Glutamatergic neuron (in vitro differentiated cells): ENCODE data around the gene TBC1D22A. TPM values are rescaled to one million over a fixed set of nuclear protein-coding genes. Genes with fewer than 3 reads are reported as not detected.

Source experiments
- DNase-seq: peaks from one replicate; pipeline ENCODE4 v3.0.0; 2022
- H3K27ac Mint-ChIP-seq: one replicate; pipeline ENCODE4 v1.8.0; 2020; ENCODE audit warnings: mild to moderate bottlenecking, mixed read lengths, inconsistent platforms; ENCODE audit not compliant: unreplicated experiment
- H3K27me3 Mint-ChIP-seq: one replicate; pipeline ENCODE4 v1.8.0; 2020; ENCODE audit warnings: mild to moderate bottlenecking, moderate library complexity, mixed read lengths, inconsistent platforms; ENCODE audit not compliant: unreplicated experiment
- H3K36me3 Mint-ChIP-seq: one replicate; pipeline ENCODE4 v1.8.0; 2020; ENCODE audit warnings: mild to moderate bottlenecking, mixed read lengths, inconsistent platforms; ENCODE audit not compliant: unreplicated experiment
- H3K4me1 Mint-ChIP-seq: one replicate; pipeline ENCODE4 v1.8.0; 2020; ENCODE audit warnings: mild to moderate bottlenecking, low read depth, mixed read lengths, inconsistent platforms; ENCODE audit not compliant: unreplicated experiment
- H3K4me3 Mint-ChIP-seq: one replicate; pipeline ENCODE4 v1.8.0; 2020; ENCODE audit warnings: mild to moderate bottlenecking, mixed read lengths, inconsistent platforms; ENCODE audit not compliant: unreplicated experiment
- H3K9me3 Mint-ChIP-seq: one replicate; pipeline ENCODE4 v1.8.0; 2020; ENCODE audit warnings: mild to moderate bottlenecking, moderate library complexity, mixed read lengths, inconsistent platforms; ENCODE audit not compliant: unreplicated experiment
- CTCF ChIP-seq: fragments of 200-600 bp; sonication (generic); IDR thresholded peaks from one replicate; pipeline ENCODE4 v1.5.0; 2021; ENCODE audit not compliant: partially characterized antibody, unreplicated experiment
- total RNA-seq: library from RNA; stranded (reverse); fragmentation: NEBNext Ultra II Directional; extraction: Animal tissue kit (Norgen Biotek cat#: 25700); gene quantifications from one replicate; pipeline ENCODE4 v1.2.1, GENCODE V29; 2021; ENCODE audit not compliant: unreplicated experiment

Gene TBC1D22A
- total RNA-seq, 1 donor from 2014 or later, result 23.0 TPM

- no peak for DNase-seq
- peak overlapping the region; percentile 26 for H3K27ac Mint-ChIP-seq
- TF ChIP-seq CTCF, result no peak
- peaks cover 4% of the 10 kb centered on the region for H3K27me3 Mint-ChIP-seq
- H3K9me3 Mint-ChIP-seq, result peaks cover 2% of the 10 kb centered on the region
- H3K4me1 Mint-ChIP-seq, result peaks cover 39% of the 10 kb centered on the region
- H3K4me3 Mint-ChIP-seq, result no peak overlapping the region
- H3K36me3 Mint-ChIP-seq, result peaks cover 8% of the 10 kb centered on the region
These were observed 324.3 kb downstream of the TBC1D22A start for GRCh38 chr22:47086596-47087248.

GRCh38 chr22:47088480-47089158, 326.2 kb downstream of the TBC1D22A start:
- Mint-ChIP-seq H3K27ac (no peak overlapping the region), H3K36me3 (peaks cover 16% of the 10 kb centered on the region), H3K9me3 (peaks cover 7% of the 10 kb centered on the region), H3K4me3 (no peak overlapping the region), H3K4me1 (peaks cover 37% of the 10 kb centered on the region), H3K27me3 (peaks cover 4% of the 10 kb centered on the region)
- no peak for DNase-seq
- TF ChIP-seq CTCF, result no peak

GRCh38 chr22:47089374-47089773, 326.9 kb downstream of the TBC1D22A start:
- peaks cover 4% of the 10 kb centered on the region for H3K27me3 Mint-ChIP-seq
- H3K27ac Mint-ChIP-seq, result no peak overlapping the region
- H3K36me3 Mint-ChIP-seq, result peaks cover 23% of the 10 kb centered on the region
- no peak overlapping the region for H3K4me3 Mint-ChIP-seq
- no peak for TF ChIP-seq CTCF
- no peak for DNase-seq
- peaks cover 33% of the 10 kb centered on the region for H3K4me1 Mint-ChIP-seq
- H3K9me3 Mint-ChIP-seq, result peaks cover 10% of the 10 kb centered on the region

GRCh38 chr22:47089796-47090460, 327.5 kb downstream of the TBC1D22A start:
- no peak for DNase-seq
- no peak for TF ChIP-seq CTCF
- Mint-ChIP-seq H3K36me3 (peaks cover 25% of the 10 kb centered on the region), H3K4me3 (peak overlapping the region; percentile 39), H3K27ac (no peak overlapping the region), H3K9me3 (peaks cover 11% of the 10 kb centered on the region), H3K4me1 (peaks cover 33% of the 10 kb centered on the region), H3K27me3 (peaks cover 4% of the 10 kb centered on the region)
